ENCODE results near the gene EPHA2. TPM values are rescaled to one million over a fixed set of nuclear protein-coding genes. Genes with fewer than 3 reads are reported as not detected.

Gene EPHA2
- total RNA-seq, 1 donor from 2014 or later: 264 TPM

GRCh38 chr1:16076865-16077238, 79.0 kb downstream of the EPHA2 start:
- Histone ChIP-seq H3K27ac (peak overlapping the region; percentile 75), H3K4me1 (peaks cover 51% of the 10 kb centered on the region), H3K36me3 (no peaks in the 10 kb centered on the region), H3K9me3 (no peaks in the 10 kb centered on the region), H3K4me3 (no peak overlapping the region), H3K27me3 (no peaks in the 10 kb centered on the region)
- TF ChIP-seq POLR2A (IDR thresholded peaks at IDR 0.05) (no peak), POLR2AphosphoS5 (IDR thresholded peaks at IDR 0.05; ENCODE audit: insufficient read depth in 1 of 2, low read depth in 1 of 2) (no peak), CTCF (IDR thresholded peaks at IDR 0.05) (no peak)
- intact Hi-C loops (cut with DNase I): loop anchor here (5.0 to 10.0 kb wide), 2 partner anchors 170 to 288 kb away; partner anchors contain the start of gene SZRD1
- DNase-seq (ENCODE audit: extremely low spot score in 2 of 2): no peak

GRCh38 chr1:16076031-16076864, 79.6 kb downstream of the EPHA2 start:
- peak overlapping the region; percentile 75 for H3K27ac ChIP-seq
- peaks cover 49% of the 10 kb centered on the region for H3K4me1 ChIP-seq
- no peaks in the 10 kb centered on the region for H3K36me3 ChIP-seq
- DNase-seq (ENCODE audit: extremely low spot score in 2 of 2): no peak
- H3K27me3 ChIP-seq: no peaks in the 10 kb centered on the region
- H3K9me3 ChIP-seq: no peaks in the 10 kb centered on the region
- TF ChIP-seq CTCF (IDR thresholded peaks at IDR 0.05) (no peak), POLR2A (IDR thresholded peaks at IDR 0.05) (no peak), POLR2AphosphoS5 (IDR thresholded peaks at IDR 0.05; ENCODE audit: insufficient read depth in 1 of 2, low read depth in 1 of 2) (peak in 1 of 2 donors; percentile 68)
- intact Hi-C loops (cut with DNase I): loop anchor here (5.0 to 10.0 kb wide), 2 partner anchors 171 to 289 kb away; partner anchors contain the start of gene SZRD1
- no peak overlapping the region for H3K4me3 ChIP-seq

- H3K36me3 ChIP-seq: no peaks in the 10 kb centered on the region
- no peak overlapping the region for H3K4me3 ChIP-seq
- no peaks in the 10 kb centered on the region for H3K27me3 ChIP-seq
- TF ChIP-seq CTCF (IDR thresholded peaks at IDR 0.05) (no peak), POLR2A (IDR thresholded peaks at IDR 0.05) (no peak), POLR2AphosphoS5 (IDR thresholded peaks at IDR 0.05; ENCODE audit: insufficient read depth in 1 of 2, low read depth in 1 of 2) (no peak)
- H3K4me1 ChIP-seq: peaks cover 49% of the 10 kb centered on the region
- intact Hi-C loops (cut with DNase I): loop anchor here (5.0 to 10.0 kb wide), 2 partner anchors 172 to 289 kb away; partner anchors contain the start of gene SZRD1
- peak overlapping the region; percentile 75 for H3K27ac ChIP-seq
- no peaks in the 10 kb centered on the region for H3K9me3 ChIP-seq
- DNase-seq (ENCODE audit: extremely low spot score in 2 of 2): no peak
Measured at GRCh38 chr1:16075337-16076030, 80.4 kb downstream of the EPHA2 start.

Other genes starting within 250 kb of the EPHA2 start
- 38.5 TPM for gene ZBTB17, start 180.0 kb downstream of the EPHA2 start, total RNA-seq
- gene SRARP, start 151.8 kb downstream of the EPHA2 start, total RNA-seq: not detected
- gene HSPB7, start 138.0 kb downstream of the EPHA2 start, total RNA-seq: 19.4 TPM
- 0.25 TPM for gene CLCNKA, start 134.0 kb downstream of the EPHA2 start, total RNA-seq
- not detected for gene CLCNKB, start 112.3 kb downstream of the EPHA2 start, total RNA-seq
- gene FAM131C, start 82.4 kb downstream of the EPHA2 start, total RNA-seq: 0.98 TPM
- 19.4 TPM for gene ARHGEF19, start 56.6 kb upstream of the EPHA2 start, total RNA-seq
- gene CPLANE2, start 81.1 kb upstream of the EPHA2 start, total RNA-seq: 1.2 TPM
- 24.8 TPM for gene FBXO42, start 196.4 kb upstream of the EPHA2 start, total RNA-seq
- 52.3 TPM for gene SZRD1, start 211.2 kb upstream of the EPHA2 start, total RNA-seq